K562 (cell line): Measurements from ENCODE around the gene PIP4K2A. TPM values are rescaled to one million over a fixed set of nuclear protein-coding genes. Genes with fewer than 3 reads are reported as not detected.

ENCODE experiments used
- ATAC-seq: fragments of 200-7000 bp; cut with Tn5 transposase; 3 replicates; pipeline ENCODE4 v1.9.1; 2020; ENCODE audit warnings: moderate library complexity
- BruUV-seq: library from RNA; stranded (reverse); fragments of 400-500 nt; replicated peaks from 2 replicates; lab custom pipeline; 2021; lab: Mats Ljungman, UMichigan
- CTCF ChIA-PET: fragments of 300-600 bp; formaldehyde crosslinking; extraction: SDS; loops from one replicate; lab custom pipeline; 2021; ENCODE audit warnings: low intra/inter-chr PET ratio; lab: Yijun Ruan, JAX
- POLR2A ChIA-PET: fragments of 300-600, 350-650 bp; sonication (Branson Sonifier 250); formaldehyde crosslinking; extraction: SDS; loops from one replicate; lab custom pipeline; 2021; ENCODE audit warnings: antibody characterized with exemption, inconsistent platforms; lab: Yijun Ruan, JAX
- DNase-seq, 4 experiments: peaks; one replicate each; pipeline versions ENCODE4 v3.0.0 to v3.0.0-alpha.2; 2011 to 2018; ENCODE audit warnings: low spot score in 3 of 4, mixed read lengths in 3 of 4; ENCODE audit errors: extremely low read depth in 1 of 4
- FAIRE-seq: peaks from 2 replicates; lab custom pipeline; 2011; peaks lifted over from hg19 to GRCh38; lab: Jason Lieb, UNC
- H2AFZ ChIP-seq: 2 replicates; pipeline ENCODE4 v1.6.0; 2011; ENCODE audit warnings: low read depth, low read length, control low read depth, inconsistent platforms
- H3K27ac ChIP-seq: fragments of 200-600 bp; 3 replicates; pipeline ENCODE4 v1.8.0; 2011; ENCODE audit warnings: low read depth, mild to moderate bottlenecking, control low read depth, inconsistent platforms, low read length, moderate library complexity, mixed read lengths; ENCODE audit errors: extremely low read depth
- H3K27me3 ChIP-seq, 2 experiments: fragments of 300-600 bp in 1 of 2; 2 replicates in 1 of 2; 3 replicates in 1 of 2; pipeline versions ENCODE4 v1.6.0 to v1.8.0; 2011; ENCODE audit warnings: inconsistent platforms in 2 of 2, low read length in 2 of 2, mild to moderate bottlenecking in 1 of 2, mixed read lengths in 1 of 2, moderate library complexity in 1 of 2; ENCODE audit not compliant: control insufficient read depth in 2 of 2, insufficient read depth in 2 of 2
- H3K36me3 ChIP-seq: fragments of 300-600 bp; 3 replicates; pipeline ENCODE4 v1.8.0; 2011; ENCODE audit warnings: mild to moderate bottlenecking, low read length, inconsistent platforms; ENCODE audit not compliant: control insufficient read depth, insufficient read depth
- H3K4me1 ChIP-seq, 2 experiments: fragments of 200-600 bp in 1 of 2; replicated peaks in 1 of 2; 2 replicates in 1 of 2; 3 replicates in 1 of 2; pipeline versions ENCODE4 v1.5.1 to v1.8.0; 2011; ENCODE audit warnings: inconsistent platforms in 2 of 2, low read length in 2 of 2, mild to moderate bottlenecking in 1 of 2, mixed read lengths in 1 of 2, moderate library complexity in 1 of 2; ENCODE audit not compliant: control insufficient read depth in 2 of 2, insufficient read depth in 2 of 2
- H3K4me2 ChIP-seq: 2 replicates; pipeline ENCODE4 v1.6.1; 2011; ENCODE audit warnings: low read length, control low read depth, inconsistent platforms, mixed read lengths; ENCODE audit not compliant: insufficient read depth
- H3K4me3 ChIP-seq: fragments of 200-600 bp; sonication (generic), shearing (Covaris generic); 2 replicates; pipeline ENCODE4 v1.5.1; 2016; ENCODE audit warnings: control low read depth, inconsistent platforms
- H3K79me2 ChIP-seq: fragments of 200-600 bp; 3 replicates; pipeline ENCODE4 v1.8.0; 2011; ENCODE audit warnings: low read length, inconsistent platforms; ENCODE audit not compliant: control insufficient read depth, insufficient read depth
- H3K9ac ChIP-seq, 2 experiments: 2 replicates each; pipeline versions ENCODE4 v1.6.0 to v1.6.1; 2011; ENCODE audit warnings: low read depth in 2 of 2, low read length in 2 of 2, control low read depth in 1 of 2, inconsistent platforms in 1 of 2, mild to moderate bottlenecking in 1 of 2, mixed read lengths in 1 of 2; ENCODE audit not compliant: insufficient read depth in 1 of 2
- H3K9me1 ChIP-seq: one replicate; pipeline ENCODE4 v1.6.0; 2011; ENCODE audit warnings: inconsistent platforms, mild to moderate bottlenecking, low read length, moderate library complexity; ENCODE audit not compliant: control insufficient read depth, insufficient read depth
- H3K9me3 ChIP-seq: replicated peaks from 2 replicates; pipeline ENCODE4 v1.5.1; 2011; ENCODE audit warnings: low read depth, low read length, inconsistent platforms; ENCODE audit not compliant: control insufficient read depth, insufficient read depth
- H4K20me1 ChIP-seq: replicated peaks from 2 replicates; pipeline ENCODE4 v1.6.1; 2011; ENCODE audit warnings: low read length, inconsistent platforms, mixed read lengths; ENCODE audit not compliant: control insufficient read depth, insufficient read depth
- FOXK1 ChIP-seq: sonication (generic); formaldehyde crosslinking; IDR thresholded peaks from 2 replicates; pipeline ENCODE4 v1.8.0; 2022; ENCODE audit warnings: missing genetic modification reagents, mild to moderate bottlenecking, borderline replicate concordance
- HMBOX1 ChIP-seq: sonication (generic); IDR thresholded peaks from 2 replicates; pipeline ENCODE4 v1.6.1; 2016
- MEIS2 ChIP-seq: fragments of 450-650 bp; IDR thresholded peaks from 2 replicates; pipeline ENCODE4 v1.6.1; 2014; ENCODE audit warnings: mild to moderate bottlenecking; ENCODE audit not compliant: partially characterized antibody
- PBX2 ChIP-seq, 2 experiments: IDR thresholded peaks in 1 of 2; conservative IDR thresholded peaks in 1 of 2; 2 replicates each; pipeline ENCODE4 v1.6.1; 2016; ENCODE audit warnings: low read depth in 2 of 2, mild to moderate bottlenecking in 1 of 2, missing compliant biosample characterization in 1 of 2, missing genetic modification characterization in 1 of 2, moderate library complexity in 1 of 2
- WGBS: fragments of 100-300 bp; shearing (Covaris generic); methylation state at CpG from one replicate; pipeline ENCODE4 v1.1.6; 2016; ENCODE audit warnings: low coverage, mixed read lengths; ENCODE audit not compliant: insufficient coverage; ENCODE audit errors: missing lambda C conversion rate; 5-methylcytosine and 5-hydroxymethylcytosine counted together
- in situ Hi-C: fragments of 300-500 bp; cut with MboI; formaldehyde crosslinking; loops from 4 replicates; pipeline ENCODE4 v1.15.0; 2018; ENCODE audit warnings: inconsistent platforms, mixed read lengths
- intact Hi-C: fragments of 100-400 bp; cut with micrococcal nuclease; formaldehyde crosslinking; loops from 2 replicates; pipeline ENCODE4 v1.14.2; 2022
- polyA plus RNA-seq, 8 experiments: library from polyadenylated mRNA; depleted of rRNA in 4 of 8; stranded (reverse) in 5 of 8; unstranded in 3 of 8; fragments of >200 nt; fragmentation: Nextera tagmentation in 2 of 8; fragmentation: Illumina TruSeq in 1 of 8; extraction: Ambion mirVana in 2 of 8; extraction: Trizol in 1 of 8; gene quantifications; 2 replicates each; pipeline versions ENCODE4 v1.2.1 to v1.2.3, GENCODE V29; 2011 to 2014; ENCODE audit warnings: inconsistent platforms in 1 of 8, missing spikeins in 1 of 8
- total RNA-seq, 7 experiments: library from RNA; depleted of rRNA in 6 of 7; stranded (reverse); fragments of >200 nt in 6 of 7; fragmentation: Illumina TruSeq in 2 of 7; extraction: Trizol in 2 of 7; gene quantifications; 2 replicates each; pipeline versions ENCODE4 v1.2.1 to v1.2.3, GENCODE V29; 2011 to 2021; ENCODE audit warnings: low replicate concordance in 1 of 7
- TF ChIP-seq, protein P1 (sequence below): fragments of 250-450 bp; sonication (Bioruptor Pico); IDR thresholded peaks from 2 replicates; pipeline ENCODE4 v1.8.0; 2022; ENCODE audit warnings: inconsistent platforms
- TF ChIP-seq, protein P2 (sequence below): fragments of 450-650 bp; IDR thresholded peaks from 2 replicates; pipeline ENCODE4 v1.6.1; 2016

Gene PIP4K2A
- total and polyA plus RNA-seq, 9 of the 15 experiments (the other 6 are each of a cell fraction or from before 2014, with no cell fraction given) = 35.6 to 117 (median 71.9) TPM

- Histone ChIP-seq H4K20me1 (no peaks in the 10 kb centered on the region; the same call in 1 of the 2 replicates), H3K4me3 (no peak overlapping the region), H3K79me2 (peaks cover 99% of the 10 kb centered on the region), H3K9me3 (no peaks in the 10 kb centered on the region), H3K27me3 (no peaks in the 10 kb centered on the region), H3K4me2 (no peak overlapping the region), H3K9ac (no peak overlapping the region), H3K9me1 (no peaks in the 10 kb centered on the region), H3K36me3 (no peaks in the 10 kb centered on the region; the same call in 2 of the 3 replicates), H2AFZ (no peak overlapping the region), H3K27ac (no peak overlapping the region; the same call in 2 of the 3 replicates), H3K4me1 (peaks cover 0 to 27% of the 10 kb centered on the region in 2 experiments; a peak in 4 of 5 replicates)
- ChIA-PET POLR2A (interaction anchor here (1.3 kb wide), 1 partner anchor 14 kb away, joined by 4 read pairs; no protein-coding TSS in a partner anchor), CTCF (no interaction called here)
- DNase-seq (no peak), ATAC-seq (no peak), FAIRE-seq (no peak)
- in situ Hi-C loops (no loop called here), intact Hi-C loops (loop anchor here (5.0 kb wide), 1 partner anchor 77 kb away; the partner anchor contains the start of gene PIP4K2A)
- no peak for TF ChIP-seq PBX2 (CRISPR knock-in tag; IDR thresholded peaks at IDR 0.05; ENCODE audit: low read depth)
- peak; percentile 81 for TF ChIP-seq PBX2 (tag; conservative IDR thresholded peaks at IDR 0.05; ENCODE audit: low read depth)
- 0 out of 2 replicates have a peak, but pooled peaks have one; percentile 40 for TF ChIP-seq HMBOX1
- TF ChIP-seq, protein P1, sequence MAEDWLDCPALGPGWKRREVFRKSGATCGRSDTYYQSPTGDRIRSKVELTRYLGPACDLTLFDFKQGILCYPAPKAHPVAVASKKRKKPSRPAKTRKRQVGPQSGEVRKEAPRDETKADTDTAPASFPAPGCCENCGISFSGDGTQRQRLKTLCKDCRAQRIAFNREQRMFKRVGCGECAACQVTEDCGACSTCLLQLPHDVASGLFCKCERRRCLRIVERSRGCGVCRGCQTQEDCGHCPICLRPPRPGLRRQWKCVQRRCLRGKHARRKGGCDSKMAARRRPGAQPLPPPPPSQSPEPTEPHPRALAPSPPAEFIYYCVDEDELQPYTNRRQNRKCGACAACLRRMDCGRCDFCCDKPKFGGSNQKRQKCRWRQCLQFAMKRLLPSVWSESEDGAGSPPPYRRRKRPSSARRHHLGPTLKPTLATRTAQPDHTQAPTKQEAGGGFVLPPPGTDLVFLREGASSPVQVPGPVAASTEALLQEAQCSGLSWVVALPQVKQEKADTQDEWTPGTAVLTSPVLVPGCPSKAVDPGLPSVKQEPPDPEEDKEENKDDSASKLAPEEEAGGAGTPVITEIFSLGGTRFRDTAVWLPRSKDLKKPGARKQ (CRISPR knock-in tag) = no peak
- TF ChIP-seq FOXK1 (CRISPR knock-in tag) = no peak
- TF ChIP-seq MEIS2 = peak; percentile 92
- TF ChIP-seq, protein P2, sequence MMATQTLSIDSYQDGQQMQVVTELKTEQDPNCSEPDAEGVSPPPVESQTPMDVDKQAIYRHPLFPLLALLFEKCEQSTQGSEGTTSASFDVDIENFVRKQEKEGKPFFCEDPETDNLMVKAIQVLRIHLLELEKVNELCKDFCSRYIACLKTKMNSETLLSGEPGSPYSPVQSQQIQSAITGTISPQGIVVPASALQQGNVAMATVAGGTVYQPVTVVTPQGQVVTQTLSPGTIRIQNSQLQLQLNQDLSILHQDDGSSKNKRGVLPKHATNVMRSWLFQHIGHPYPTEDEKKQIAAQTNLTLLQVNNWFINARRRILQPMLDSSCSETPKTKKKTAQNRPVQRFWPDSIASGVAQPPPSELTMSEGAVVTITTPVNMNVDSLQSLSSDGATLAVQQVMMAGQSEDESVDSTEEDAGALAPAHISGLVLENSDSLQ = peak; percentile 83
- WGBS = 60% methylated on average over 4 of the region's 4 CpGs
- BruUV-seq = no TSS peak
Observed at GRCh38 chr10:22634606-22635459, 79.5 kb downstream of the PIP4K2A start.
